Measurements from ENCODE around the gene IL1RL2. TPM values are rescaled to one million over a fixed set of nuclear protein-coding genes. Genes with fewer than 3 reads are reported as not detected.

Gene IL1RL2
- total and polyA plus RNA-seq, 2 of the 8 experiments (the other 6 are each of a cell fraction or from before 2014, with no cell fraction given): not detected

GRCh38 chr2:102184568-102184967 lies 2.3 kb upstream of the IL1RL2 start:
- no peaks in the 10 kb centered on the region for H4K20me1 ChIP-seq (replicated peaks in 1 of 2; ENCODE audit: control insufficient read depth in 1 of 2, insufficient read depth in 2 of 2, low read length in 2 of 2)
- H3K18ac ChIP-seq (ENCODE audit: extremely low read depth, low read length): no peak overlapping the region
- no peaks in the 10 kb centered on the region for H3K79me2 ChIP-seq (ENCODE audit: control insufficient read depth in 1 of 2, insufficient read depth in 2 of 2, low read length in 2 of 2)
- no peak overlapping the region for H2AK5ac ChIP-seq (ENCODE audit: low read depth, low read length)
- H2AFZ ChIP-seq (ENCODE audit: low read length): no peak overlapping the region
- 95% methylated on average over 1 of the region's 1 CpG; no CpG with 5 or more reads in 1 of the 2 experiments for WGBS, 2 experiments (ENCODE audit: extremely low coverage in 1 of 2, insufficient coverage in 1 of 2, insufficient read length in 1 of 2, insufficient replicate concordance in 2 of 2, low coverage in 1 of 2, low lambda C conversion rate in 2 of 2, missing lambda C conversion rate in 1 of 2)
- H2BK5ac ChIP-seq (ENCODE audit: low read depth, low read length): no peak overlapping the region
- CTCF ChIA-PET (ENCODE audit: partially characterized antibody): interaction anchor here (0.7 to 1.9 kb wide), 4 partner anchors 39 to 178 kb away, joined by 3 to 5 read pairs (median 4); no protein-coding TSS in a partner anchor
- H3K23me2 ChIP-seq (ENCODE audit: low read depth, low read length): no peaks in the 10 kb centered on the region
- peaks cover 1 to 18% (median 15%) of the 10 kb centered on the region in 4 experiments for H3K27me3 ChIP-seq (replicated peaks in 1 of 4; ENCODE audit: control insufficient read depth in 3 of 4, extremely low read depth in 1 of 4, insufficient read depth in 3 of 4, low read length in 3 of 4)
- H3K56ac ChIP-seq (replicated peaks; ENCODE audit: insufficient read length, low read depth, low read length): no peak overlapping the region
- no peak overlapping the region for H2BK12ac ChIP-seq (ENCODE audit: low read depth, low read length)
- no peak for TF ChIP-seq BCL11A (IDR thresholded peaks at IDR 0.05; ENCODE audit: low read depth in 2 of 2, low read length in 2 of 2)
- TF ChIP-seq RXRA (IDR thresholded peaks at IDR 0.05; ENCODE audit: insufficient read depth, low read depth, low read length): no peak
- no peak for TF ChIP-seq ATF2 (IDR thresholded peaks at IDR 0.05; ENCODE audit: low read length)
- TF ChIP-seq CHD2 (IDR thresholded peaks at IDR 0.05; ENCODE audit: low read length): no peak
- no peak for TF ChIP-seq SIN3A (conservative IDR thresholded peaks at IDR 0.05 in 1 of 2, IDR thresholded peaks at IDR 0.05 in 1 of 2; ENCODE audit: low read depth in 1 of 2, low read length in 2 of 2)
- TF ChIP-seq POU5F1 (IDR thresholded peaks at IDR 0.05; ENCODE audit: low read depth, low read length): no peak
- no peak overlapping the region for H2BK15ac ChIP-seq (ENCODE audit: low read length)
- H3K27ac ChIP-seq (ENCODE audit: low read depth, low read length): no peak overlapping the region
- no peak overlapping the region for H3K4me3 ChIP-seq (ENCODE audit: extremely low read depth in 1 of 4, insufficient read depth in 2 of 4, low read depth in 3 of 4, low read length in 4 of 4)
- no peaks in the 10 kb centered on the region for H3K36me3 ChIP-seq (ENCODE audit: control insufficient read depth in 2 of 4, insufficient read depth in 4 of 4, low read length in 3 of 4)
- H2BK20ac ChIP-seq (ENCODE audit: low read length): no peak overlapping the region
- no peak overlapping the region for H4K5ac ChIP-seq (ENCODE audit: insufficient read length, low read depth, low read length)
- no peaks in the 10 kb centered on the region for H3K4me1 ChIP-seq (replicated peaks in 1 of 4; ENCODE audit: control insufficient read depth in 3 of 4, insufficient read depth in 4 of 4, low read length in 3 of 4)
- H3K9ac ChIP-seq (replicated peaks in 1 of 4; ENCODE audit: extremely low read depth in 1 of 4, low read depth in 3 of 4, low read length in 3 of 4): no peak overlapping the region
- no peaks in the 10 kb centered on the region for H3K79me1 ChIP-seq (ENCODE audit: low read depth, low read length)
- DNase-seq (ENCODE audit: low read depth in 1 of 2, low spot score in 2 of 2): no peak
- H3K14ac ChIP-seq (ENCODE audit: insufficient read length): no peak overlapping the region
- no peak overlapping the region for H3K23ac ChIP-seq (ENCODE audit: insufficient read length)
- no peak overlapping the region for H4K91ac ChIP-seq (replicated peaks; ENCODE audit: insufficient read length, low read length)
- H3K9me3 ChIP-seq (ENCODE audit: insufficient read depth in 2 of 2, low read depth in 1 of 2, low read length in 1 of 2): no peaks in the 10 kb centered on the region
- H3K4ac ChIP-seq (replicated peaks; ENCODE audit: insufficient read length, low read depth, low read length): no peak overlapping the region
- FAIRE-seq: no peak
- no peak overlapping the region for H2BK120ac ChIP-seq (replicated peaks; ENCODE audit: low read depth, low read length)
- POLR2A ChIA-PET (ENCODE audit: partially characterized antibody): interaction anchor here (0.6 kb wide), 1 partner anchor 149 kb away, joined by 5 read pairs; no protein-coding TSS in a partner anchor
- no peak overlapping the region for H4K8ac ChIP-seq (ENCODE audit: extremely low read depth, insufficient read depth, low read length)
- H3K4me2 ChIP-seq (ENCODE audit: insufficient read depth in 1 of 2, low read depth in 2 of 2, low read length in 2 of 2): no peak overlapping the region
